Measurements from ENCODE around the gene DLEC1.
"Not testable (repeated sequence)": the region's sequence is repeated elsewhere in the genome, so short reads cannot be mapped to it uniquely, and the experiment has no call there.

Gene DLEC1

DNA sequence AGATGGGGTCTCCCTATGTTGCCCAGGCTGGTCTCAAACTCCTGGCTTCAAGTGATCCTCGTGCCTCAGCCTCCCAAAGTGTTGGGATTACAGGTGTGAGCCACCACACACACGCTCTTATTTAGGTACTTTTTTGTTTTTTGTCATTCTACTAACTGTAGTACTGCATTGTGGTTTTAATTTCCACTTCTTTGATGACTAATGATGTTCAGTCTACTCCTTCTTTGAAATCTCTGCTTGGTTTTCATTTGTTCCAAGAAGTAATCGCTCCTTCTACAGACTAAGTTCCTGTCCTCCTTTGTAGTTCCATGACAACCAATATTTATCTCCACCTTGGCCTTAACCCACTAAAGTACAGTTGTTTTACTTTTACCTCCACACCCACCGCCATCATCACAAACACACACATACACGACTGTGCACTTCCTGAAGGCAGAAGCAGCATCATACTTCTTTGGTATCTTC, 529 bp upstream of the DLEC1 start:
- DNase-seq (ENCODE audit: low spot score), result no peak

DNA sequence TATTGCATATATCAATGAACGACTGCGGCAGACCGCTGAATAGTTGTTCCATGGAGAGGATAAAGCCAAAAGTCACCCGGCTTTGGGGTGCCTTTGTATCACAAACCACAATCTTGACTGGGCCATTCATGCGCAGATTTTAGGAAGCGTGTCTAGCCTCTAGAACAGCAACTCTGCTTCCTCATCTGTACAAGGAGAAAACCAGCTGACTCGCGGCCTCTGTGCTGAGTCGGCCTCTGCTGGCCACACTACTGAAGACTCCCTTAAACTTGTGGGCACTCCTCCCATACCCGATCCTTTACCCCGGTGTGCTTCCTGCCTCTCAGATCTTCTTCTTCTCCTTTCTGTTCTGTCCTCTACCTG, 872 bp downstream of the DLEC1 start:
- DNase-seq (ENCODE audit: low spot score), result no peak

DNA sequence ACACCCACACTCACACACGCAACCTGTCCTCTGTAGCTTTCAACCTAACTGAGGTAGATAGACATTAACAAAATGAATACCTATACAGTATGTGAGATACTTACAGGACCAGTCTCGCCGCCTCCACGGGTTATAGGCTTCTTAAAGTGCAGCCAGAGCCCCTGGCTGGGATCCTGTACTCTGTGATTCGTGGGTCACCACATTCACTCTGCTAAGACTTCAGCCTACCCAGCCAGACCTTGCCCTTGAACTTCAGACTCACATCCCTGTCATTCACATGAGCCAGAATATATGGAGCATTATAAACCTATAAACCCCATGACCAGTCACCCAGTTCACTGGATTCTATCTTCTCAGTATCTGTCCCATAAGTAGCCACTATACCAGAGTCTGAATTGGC, 1.4 kb downstream of the DLEC1 start:
- no peak for DNase-seq (ENCODE audit: low spot score)

DNA sequence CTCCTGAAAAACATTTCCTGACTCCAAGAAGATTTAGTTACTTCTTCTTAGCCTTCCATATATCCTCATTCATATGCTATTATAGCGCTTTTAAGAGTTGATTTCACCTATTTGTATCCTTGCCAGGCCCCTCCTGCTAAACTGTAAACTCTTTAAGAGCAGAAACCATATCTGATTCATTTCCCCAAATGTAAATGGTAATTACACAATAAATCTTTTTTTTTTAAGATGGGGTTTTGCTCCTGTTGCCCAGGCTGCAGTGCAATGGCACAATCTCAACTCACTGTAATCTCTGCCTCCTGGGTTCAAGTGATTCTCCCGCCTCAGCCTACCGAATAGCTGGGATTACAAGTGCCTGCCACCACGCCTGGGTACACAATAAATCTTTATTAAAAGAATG, 4.5 kb downstream of the DLEC1 start:
- no peak for DNase-seq (ENCODE audit: low spot score)

DNA sequence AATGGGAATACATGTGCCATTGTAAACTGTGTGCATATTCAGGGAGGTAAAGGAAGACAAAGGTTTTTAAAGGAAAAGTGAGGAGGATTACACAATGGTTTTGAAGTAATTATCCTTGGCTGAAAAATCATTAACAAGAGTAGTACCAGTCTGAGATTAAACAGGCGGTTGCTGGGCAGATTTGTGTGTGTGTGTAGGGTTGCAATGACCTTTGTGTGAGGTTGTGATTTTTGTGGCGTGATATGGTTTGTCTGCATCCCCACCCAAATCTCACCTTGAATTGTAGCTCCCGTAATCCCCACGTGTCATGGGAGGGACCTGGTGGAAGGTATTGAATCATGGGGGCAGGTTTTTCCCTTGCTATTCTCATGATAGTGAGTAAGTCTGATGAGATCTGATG, 7.0 kb downstream of the DLEC1 start:
- no peak for DNase-seq (ENCODE audit: low spot score)

DNA sequence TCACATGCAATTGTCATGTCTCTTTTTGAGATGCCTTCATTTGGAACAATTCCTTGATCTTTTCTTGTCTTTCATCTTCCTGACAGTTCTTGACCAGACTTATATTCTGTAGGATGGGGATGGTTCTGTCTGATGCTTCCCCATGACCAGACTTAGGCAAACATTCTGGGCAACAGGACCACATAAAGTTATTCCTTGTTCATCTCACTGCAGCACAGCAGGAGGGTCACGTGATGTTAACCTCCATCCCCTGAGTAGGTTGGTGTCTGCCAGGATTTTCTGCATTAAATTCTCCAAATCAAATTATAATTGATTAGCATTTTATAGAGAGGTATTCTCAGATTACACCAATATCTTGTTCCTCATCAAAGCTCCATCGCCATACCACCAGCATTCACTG, 7.8 kb downstream of the DLEC1 start:
- DNase-seq (ENCODE audit: low spot score), result no peak

DNA sequence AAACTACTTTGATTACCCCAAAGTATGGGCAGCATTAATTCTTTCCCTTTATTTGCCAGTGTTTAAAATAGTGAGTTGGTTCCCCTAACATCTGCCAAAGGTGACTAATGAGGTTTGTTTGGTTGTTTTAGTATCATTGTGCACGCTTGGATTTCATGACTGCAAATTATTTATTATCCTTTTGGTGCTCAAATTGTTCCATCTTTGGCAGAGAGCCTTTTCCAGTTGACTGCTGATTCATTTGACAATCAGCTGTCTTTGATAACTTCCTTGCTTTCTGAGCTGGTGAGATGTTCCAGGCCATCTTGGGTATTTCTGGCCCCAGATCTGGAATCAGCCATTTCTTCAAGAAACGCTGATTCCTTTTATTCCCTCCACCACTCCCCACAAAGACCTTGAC, 8.9 kb downstream of the DLEC1 start:
- no peak for DNase-seq (ENCODE audit: low spot score)

DNA sequence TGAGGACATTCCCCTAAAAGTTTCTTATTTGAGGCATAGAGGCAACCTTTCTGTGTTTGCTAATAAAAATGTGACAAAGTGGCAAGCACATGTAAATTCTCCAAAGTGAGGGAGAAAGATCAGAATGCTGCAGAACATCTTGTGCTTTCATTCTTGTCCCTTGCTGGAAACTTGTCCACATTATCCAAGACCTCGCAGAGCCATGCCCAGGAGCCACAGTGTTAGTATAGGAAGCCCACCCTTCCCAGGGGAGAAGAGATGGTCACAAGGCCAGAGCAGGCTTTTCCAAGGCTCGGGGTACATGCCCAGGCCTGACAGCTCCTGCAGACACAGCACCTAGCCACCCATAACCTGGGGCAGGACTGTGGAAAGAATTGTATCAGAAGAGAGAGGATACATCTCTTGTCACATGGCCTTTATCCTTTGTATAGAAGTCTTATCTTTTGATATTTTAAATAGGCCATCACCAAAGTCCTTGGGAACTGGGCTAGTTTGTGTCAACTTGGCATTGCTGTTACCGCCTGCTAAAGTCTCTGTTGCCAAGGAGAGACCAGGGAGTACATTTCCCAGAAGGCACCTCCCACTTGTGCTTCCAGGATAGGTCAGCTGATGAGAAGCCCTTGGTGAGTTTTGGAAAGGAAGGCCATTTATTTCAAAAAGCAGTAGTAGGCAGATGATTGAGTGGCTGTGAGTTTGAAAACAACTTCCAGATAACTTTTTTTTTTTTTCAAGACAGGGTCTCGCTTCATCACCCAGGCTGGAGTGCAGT, 10.5 kb downstream of the DLEC1 start:
- no peak for DNase-seq (ENCODE audit: low spot score)

DNA sequence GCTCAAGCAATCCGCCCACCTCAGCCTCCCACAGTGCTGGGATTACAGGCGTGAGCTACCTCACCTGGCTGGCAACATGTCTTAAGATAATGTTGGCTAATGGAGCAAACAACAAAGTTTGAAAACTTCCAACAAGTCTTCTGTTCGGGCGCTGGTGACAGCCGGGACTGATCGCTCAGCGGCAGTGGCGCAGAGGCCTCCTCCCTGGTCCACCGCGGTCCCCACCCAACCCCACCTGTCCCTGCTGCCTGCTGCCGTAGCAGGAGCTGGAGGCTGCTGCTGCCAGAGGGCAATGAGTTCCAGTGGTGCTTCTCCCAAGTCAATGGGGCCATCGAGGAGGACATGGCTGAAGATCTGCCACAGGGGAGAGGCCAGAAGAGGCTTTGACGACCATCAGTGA, 12.1 kb downstream of the DLEC1 start:
- DNase-seq (ENCODE audit: low spot score), result no peak

DNA sequence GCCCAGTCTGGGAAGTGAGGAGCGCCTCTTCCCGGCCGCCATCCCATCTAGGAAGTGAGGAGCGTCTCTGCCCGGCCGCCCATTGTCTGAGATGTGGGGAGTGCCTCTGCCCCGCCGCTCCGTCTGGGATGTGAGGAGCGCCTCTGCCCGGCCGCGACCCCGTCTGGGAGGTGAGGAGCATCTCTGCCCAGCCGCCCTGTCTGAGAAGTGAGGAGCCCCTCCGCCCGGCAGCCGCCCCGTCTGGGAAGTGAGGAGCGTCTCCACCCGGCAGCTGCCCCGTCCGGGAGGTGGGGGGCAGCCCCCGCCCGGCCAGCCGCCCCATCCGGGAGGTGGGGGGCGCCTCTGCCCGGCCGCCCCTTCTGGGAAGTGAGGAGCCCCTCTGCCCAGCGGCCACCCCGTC, 14.3 kb downstream of the DLEC1 start:
- DNase-seq (ENCODE audit: low spot score), result not testable (repeated sequence)

DNA sequence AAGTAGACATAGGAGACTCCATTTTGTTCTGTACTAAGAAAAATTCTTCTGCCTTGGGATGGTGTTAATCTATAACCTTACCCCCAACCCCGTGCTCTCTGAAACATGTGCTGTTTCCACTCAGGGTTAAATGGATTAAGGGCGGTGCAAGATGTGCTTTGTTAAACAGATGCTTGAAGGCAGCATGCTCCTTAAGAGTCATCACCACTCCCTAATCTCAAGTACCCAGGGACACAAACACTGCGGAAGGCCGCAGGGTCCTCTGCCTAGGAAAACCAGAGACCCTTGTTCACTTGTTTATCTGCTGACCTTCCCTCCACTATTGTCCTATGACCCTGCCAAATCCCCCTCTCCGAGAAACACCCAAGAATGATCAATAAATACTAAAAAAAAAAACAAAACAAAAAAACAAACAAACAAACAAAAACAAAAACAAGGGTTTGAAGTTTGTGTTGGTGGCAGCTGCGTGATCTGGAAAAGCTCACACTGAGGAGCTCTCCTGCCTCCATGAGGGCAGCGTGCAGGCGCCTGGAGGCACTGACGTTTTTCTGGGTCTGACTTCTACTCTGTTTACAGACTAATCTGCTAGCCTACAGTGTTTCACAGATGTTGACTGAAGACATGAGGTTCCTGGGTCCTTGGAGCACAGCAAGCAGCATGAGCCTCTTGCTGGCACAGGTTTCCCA, 14.9 kb downstream of the DLEC1 start:
- DNase-seq (ENCODE audit: low spot score), result not testable (repeated sequence)

DNA sequence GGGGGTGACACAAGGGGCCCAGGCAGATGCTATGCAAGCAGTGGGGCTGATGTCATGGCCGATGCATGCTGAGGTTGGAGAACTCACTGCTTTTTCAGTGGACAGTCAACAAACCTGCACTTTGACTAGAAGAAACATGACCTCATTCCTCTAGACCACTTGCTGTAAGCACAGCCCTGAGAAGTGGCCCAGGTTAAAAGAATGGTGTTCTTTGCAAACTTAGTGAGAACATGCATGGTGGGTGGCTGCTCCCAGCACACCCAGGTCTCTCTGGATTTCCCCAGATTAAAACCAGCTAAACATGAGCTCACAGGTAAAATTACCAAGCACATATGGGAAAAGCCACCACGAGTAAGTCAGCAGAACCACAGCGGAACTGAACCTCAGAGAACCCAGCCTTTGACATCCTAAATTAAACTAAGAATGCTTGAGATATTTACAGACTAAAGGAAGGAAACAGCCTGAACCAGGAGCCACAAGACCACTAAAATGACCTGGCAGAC, 15.5 kb downstream of the DLEC1 start:
- no peak for DNase-seq (ENCODE audit: low spot score)

DNA sequence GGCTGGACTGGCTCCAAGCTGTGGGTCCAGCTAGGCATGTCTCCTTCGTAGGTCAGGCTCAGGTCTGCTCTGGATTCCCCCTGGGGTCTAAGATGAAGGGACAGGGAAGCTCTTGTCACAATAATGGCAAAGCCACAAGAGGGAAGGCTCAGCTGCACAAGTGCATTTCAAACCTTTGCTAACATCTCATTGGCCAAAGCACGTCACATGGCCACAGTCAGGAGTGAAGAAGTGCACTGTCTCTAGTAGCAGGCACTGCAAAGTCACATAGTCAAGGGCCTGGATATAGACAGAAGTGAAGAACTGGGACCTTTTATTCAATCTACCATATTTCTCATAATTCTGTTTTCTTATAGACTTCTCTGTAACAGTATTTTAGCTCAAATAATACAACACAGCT, 20.1 kb downstream of the DLEC1 start:
- no peak for DNase-seq (ENCODE audit: low spot score)

DNA sequence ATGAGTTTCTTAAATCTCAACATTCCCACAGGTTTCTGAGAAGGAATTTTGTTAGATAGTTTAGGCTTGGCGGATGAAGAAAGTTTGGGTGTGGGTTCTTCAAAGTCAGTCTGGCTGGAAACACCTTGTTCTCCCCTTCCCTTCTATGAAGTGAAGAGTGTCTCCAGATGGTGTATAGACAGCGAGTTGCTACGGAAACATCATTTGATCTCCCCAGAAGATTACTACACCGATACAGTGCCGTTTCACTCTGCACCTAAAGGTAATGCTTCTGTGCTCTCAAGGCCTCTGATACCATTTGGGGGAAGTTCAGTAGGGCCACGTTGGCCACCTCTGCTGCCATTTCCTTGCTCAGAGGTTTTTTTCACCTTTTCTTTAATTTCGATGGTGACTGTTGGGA, 20.6 kb downstream of the DLEC1 start:
- DNase-seq (ENCODE audit: low spot score), result no peak

DNA sequence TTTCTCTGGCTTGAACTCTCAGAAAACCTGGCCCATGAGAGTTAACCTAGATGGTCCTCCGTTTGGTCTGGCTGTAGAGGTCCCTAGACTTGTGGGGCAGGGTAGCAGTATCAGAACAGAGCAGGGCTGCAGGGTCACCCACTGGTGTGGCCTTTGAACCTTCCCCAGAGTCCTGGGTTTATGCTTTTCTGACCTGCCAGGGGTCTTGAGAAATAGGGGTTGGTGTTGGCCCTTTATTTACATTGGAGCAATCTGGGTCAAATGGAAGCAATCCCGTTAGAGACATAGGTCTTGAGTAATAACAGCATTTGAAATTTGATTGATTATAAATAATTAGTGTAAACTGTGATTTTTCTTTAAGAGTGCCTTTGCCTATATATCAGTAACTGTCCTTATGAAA, 23.8 kb downstream of the DLEC1 start:
- DNase-seq (ENCODE audit: low spot score), result no peak

DNA sequence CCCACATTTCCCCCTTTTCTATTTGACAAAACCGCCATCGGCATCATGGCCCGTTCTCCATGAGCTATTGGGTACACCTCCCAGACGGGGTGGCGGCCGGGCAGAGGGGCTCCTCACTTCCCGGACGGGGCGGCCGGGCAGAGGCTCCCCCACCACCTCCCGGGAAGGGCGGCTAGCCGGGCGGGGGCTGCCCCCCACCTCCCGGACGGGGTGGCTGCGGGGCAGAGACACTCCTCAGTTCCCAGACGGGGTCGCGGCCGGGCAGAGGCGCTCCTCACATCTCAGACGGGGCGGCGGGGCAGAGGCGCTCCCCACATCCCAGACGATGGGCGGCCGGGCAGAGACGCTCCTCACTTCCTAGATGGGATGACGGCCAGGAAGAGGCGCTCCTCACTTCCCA, 25.4 kb downstream of the DLEC1 start:
- not testable (repeated sequence) for DNase-seq (ENCODE audit: low spot score)

DNA sequence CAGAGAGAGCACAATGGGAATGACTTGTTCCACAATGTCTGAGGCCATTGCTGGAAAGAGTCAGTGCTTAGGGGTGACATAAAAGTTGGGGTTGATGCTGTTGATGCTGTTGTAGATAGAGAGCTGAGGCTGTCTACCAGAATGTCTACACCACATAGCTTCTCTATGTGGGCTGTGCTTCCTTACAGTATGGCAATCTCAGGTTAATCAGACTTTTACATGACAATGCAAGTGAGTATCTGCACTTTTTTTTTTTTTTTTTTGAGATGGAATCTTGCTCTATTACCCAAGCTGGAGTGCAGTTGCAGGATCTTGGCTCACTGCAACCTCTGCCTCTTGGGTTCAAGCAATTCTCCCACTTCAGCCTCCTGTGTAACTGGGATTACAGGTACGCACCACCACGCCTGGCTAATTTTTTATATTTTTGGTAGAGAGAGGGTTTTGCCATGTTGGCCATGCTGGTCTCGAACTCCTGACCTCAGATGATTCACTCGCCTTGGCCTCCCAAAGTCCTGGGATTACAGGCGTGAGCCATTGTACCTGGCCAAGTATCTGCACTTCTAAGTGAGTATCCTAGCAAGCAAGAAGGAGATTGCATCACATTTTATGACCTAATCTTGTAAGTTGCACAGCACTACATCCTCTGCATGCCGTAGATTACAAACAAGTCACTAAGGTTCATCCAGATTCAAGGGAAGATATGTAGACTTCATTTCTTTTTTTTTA, 28.7 kb downstream of the DLEC1 start:
- no peak for DNase-seq (ENCODE audit: low spot score)

DNA sequence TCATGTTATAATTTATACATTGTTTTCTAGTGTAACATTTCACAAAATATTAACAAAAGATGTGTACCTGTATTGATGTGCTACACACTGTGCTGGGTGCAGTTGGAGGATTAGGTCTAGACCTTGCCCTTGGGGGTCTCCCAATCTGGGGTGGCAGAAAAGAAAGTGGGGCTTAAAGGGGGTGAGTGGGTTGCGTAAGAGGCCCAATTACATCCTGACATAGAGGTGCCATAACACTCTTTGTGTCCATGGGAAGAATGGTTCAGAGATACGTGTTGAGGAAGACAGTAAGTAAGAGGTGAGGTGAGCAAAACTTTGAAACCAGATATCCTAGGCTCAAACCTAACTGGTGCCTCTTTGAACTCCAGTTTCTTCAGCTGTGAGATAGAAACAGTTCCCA, 31.0 kb downstream of the DLEC1 start:
- DNase-seq (ENCODE audit: low spot score), result no peak

DNA sequence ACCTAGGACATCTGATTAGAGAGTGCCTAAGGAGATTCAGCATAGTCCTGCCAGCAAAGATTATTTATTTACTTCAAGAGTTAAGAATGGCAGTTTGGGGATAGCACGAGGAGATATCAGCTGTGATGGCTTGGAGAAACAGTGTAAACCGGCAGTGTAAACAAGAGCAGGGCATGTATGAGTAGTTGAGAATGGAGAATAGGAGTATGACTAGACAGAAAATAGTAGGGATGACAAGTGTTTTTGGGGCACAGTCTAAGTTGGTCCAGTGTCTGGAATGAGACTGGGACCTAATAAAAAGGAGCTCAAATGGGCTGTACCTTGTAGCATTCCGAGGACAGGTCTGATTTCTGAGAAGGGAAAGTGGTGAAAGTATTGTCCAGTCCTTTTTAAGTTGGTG, 38.1 kb downstream of the DLEC1 start:
- DNase-seq (ENCODE audit: low spot score), result not testable (repeated sequence)

DNA sequence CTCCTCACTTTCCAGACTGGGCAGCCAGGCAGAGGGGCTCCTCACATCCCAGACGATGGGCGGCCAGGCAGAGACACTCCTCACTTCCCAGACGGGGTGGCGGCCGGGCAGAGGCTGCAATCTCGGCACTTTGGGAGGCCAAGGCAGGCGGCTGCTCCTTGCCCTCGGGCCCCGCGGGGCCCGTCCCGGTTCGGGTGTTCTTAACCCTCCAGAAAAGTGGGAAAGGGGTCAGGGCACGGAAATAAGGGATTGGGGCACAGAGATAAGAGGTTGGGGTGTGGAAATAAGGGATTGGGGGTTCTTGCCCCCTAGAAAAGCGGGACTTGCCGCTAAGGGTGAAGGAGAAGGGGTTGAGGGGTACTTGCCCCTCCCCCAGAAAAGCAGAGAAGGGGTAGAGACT, 43.3 kb downstream of the DLEC1 start:
- not testable (repeated sequence) for DNase-seq (ENCODE audit: low spot score)

DNA sequence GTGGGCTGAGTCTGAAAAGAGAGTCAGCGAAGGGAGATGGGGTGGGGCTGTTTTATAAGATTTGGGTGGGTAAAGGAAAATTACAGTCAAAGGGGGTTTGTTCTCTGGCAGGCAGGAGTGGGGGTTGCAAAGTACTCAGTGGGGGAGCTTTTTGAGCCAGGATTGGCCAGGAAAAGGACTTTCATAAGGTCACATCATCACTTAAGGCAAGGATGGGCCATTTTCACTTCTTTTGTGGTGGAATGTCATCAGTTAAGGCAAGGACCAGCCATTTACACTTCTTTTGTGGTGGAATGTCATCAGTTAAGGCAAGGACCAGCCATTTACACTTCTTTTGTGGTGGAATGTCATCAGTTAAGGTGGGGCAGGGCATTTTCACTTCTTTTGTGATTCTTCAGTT, 44.2 kb downstream of the DLEC1 start:
- not testable (repeated sequence) for DNase-seq (ENCODE audit: low spot score)

DNA sequence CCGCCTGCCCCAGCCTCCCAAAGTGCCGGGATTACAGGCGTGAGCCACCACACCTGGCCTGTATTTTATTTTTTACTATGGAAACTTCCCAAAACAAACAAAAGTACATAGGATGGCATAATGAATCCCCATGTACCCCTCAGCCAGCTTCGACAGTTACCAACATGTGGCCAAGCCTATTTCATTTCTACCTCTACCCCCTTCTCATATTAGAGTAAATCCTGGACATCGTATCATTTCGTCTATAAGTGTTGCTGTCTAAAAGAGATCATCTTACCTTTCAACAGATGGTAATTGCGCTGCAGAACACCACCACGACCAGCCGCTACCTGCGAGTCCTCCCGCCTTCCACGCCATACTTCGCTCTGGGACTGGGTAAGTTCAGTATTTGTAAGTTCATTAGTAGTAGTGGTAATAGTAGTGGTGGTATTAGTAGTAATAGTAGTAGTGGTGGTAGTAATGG, 44.9 kb downstream of the DLEC1 start:
- DNase-seq (ENCODE audit: low spot score), result no peak
